Esophagus muscularis mucosa (tissue), 3 donors: ENCODE measurements around the gene DIDO1.

ENCODE experiments used
- CTCF ChIP-seq, 3 experiments: fragments of 200-600 bp in 2 of 3; fragments of 450-650 bp in 1 of 3; sonication (generic) in 2 of 3; IDR thresholded peaks; one replicate each; pipeline ENCODE4 v1.5.1; 2017 to 2019; ENCODE audit warnings: antibody characterized with exemption in 3 of 3, mild to moderate bottlenecking in 2 of 3, moderate library complexity in 1 of 3
- POLR2AphosphoS5 ChIP-seq, 2 donors: sonication (generic); formaldehyde crosslinking; IDR thresholded peaks; one replicate each; pipeline ENCODE4 v1.6.1; 2017; ENCODE audit warnings: antibody characterized with exemption in 2 of 2

GRCh38 chr20:62916703-62917476 is 9.4 kb downstream of the DIDO1 start:
- TF ChIP-seq CTCF (IDR thresholded peaks at IDR 0.05) (no peak), POLR2AphosphoS5 (IDR thresholded peaks at IDR 0.05) (no peak)
